NCI-H128 (cell line): ENCODE measurements around the gene EXOC4.
A peak's percentile ranks its signal among the peaks of the same experiment; 100 is the strongest.

Source experiments
- DNase-seq: peaks from one replicate; lab custom pipeline; 2025; ENCODE audit not compliant: unreplicated experiment; lab: John Stamatoyannopoulos, UW

EXOC4 gene

GRCh38 chr7:133853706-133854276 lies 600.9 kb downstream of the EXOC4 start:
- DNase-seq = no peak

- DNase-seq = no peak
These were observed 601.9 kb downstream of the EXOC4 start for GRCh38 chr7:133854739-133855138.

GRCh38 chr7:133857376-133858119 lies 604.7 kb downstream of the EXOC4 start:
- no peak for DNase-seq

DNA sequence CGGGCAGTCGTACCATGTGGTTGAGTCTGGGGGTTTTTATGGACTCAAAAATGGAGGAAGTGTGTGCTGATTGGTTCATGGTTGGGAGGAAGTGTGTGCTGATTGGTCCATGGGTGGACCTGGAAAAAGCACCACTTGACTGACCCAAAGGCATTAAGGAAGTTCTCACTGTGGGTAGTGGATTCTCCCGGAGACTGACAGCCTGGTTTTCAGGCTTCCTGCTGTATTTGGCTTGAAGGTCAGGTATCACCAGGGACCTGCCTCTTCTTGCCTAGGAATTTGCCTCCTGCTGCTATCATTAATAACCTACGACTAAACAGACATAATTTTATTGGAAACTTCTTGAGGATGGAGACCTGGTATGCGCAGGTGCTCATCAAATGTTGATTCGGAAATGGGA lies 605.4 kb downstream of the EXOC4 start:
- DNase-seq = no peak

- peak; percentile 60 for DNase-seq
These were observed 606.4 kb downstream of the EXOC4 start for GRCh38 chr7:133859231-133859630.

GRCh38 chr7:133859871-133860450 lies 607.1 kb downstream of the EXOC4 start:
- no peak for DNase-seq

- no peak for DNase-seq
These were observed 607.9 kb downstream of the EXOC4 start for GRCh38 chr7:133860628-133861335.

GRCh38 chr7:133861876-133862275 lies 609.0 kb downstream of the EXOC4 start:
- no peak for DNase-seq

- DNase-seq = no peak
These were observed 610.6 kb downstream of the EXOC4 start for GRCh38 chr7:133863362-133864061.

GRCh38 chr7:133869556-133869955 lies 616.7 kb downstream of the EXOC4 start:
- no peak for DNase-seq

DNA sequence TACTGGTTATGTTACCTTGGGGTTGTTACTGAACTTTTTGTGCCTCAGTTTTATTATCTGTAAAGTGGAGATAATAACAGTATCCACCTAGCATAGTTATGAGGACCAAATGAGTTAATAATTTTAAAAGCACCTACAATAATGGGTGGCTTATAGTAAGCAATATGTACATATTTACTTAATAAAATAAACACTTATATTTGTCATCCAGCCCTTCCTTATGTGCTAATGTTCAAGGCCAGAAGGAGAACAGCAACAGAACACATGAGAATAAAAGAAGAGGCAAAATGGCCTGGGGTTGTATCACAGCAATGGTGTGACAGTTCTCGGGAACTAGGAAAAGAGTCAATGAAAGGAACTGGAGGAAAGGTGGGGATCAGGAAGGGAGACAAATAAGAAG lies 618.9 kb downstream of the EXOC4 start:
- DNase-seq = no peak

DNA sequence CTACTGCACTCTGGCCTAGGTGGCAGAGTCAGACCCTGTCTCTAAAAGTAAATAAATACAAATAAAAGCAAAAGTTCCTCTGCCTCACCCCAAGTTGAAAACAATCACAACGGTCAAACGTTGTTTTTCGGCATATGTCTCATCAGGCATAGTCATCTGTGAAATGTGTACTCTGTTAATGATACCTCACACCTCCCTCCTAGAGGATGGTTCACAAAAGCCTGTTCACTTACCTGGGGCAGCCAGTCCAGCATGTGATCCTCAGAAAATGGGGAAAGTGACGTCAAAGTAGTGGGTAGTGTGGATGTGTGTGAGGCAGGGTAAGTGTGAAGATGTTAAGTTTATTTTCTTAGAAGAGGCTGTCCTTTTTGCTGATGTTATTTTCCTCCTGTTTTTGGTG lies 620.3 kb downstream of the EXOC4 start:
- no peak for DNase-seq

DNA sequence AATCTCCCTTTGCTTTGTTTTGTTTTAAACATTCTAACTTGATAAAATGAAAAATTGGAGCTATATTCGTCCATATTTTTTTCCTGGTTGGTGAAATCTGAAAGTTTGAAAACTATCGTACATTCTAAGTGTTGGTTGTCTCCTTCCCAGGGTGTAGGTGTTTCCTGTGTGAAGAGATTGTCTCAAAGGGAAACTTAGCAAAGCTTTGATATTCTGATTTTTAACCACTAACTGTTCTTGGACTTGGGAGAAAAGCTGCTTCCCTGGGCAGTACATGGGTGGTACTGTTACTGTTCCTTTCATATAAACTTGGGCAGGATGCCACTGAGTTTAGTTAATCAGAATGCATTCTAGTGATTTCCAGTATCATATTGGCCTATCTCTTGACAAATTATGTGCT lies 620.8 kb downstream of the EXOC4 start:
- no peak for DNase-seq

DNA sequence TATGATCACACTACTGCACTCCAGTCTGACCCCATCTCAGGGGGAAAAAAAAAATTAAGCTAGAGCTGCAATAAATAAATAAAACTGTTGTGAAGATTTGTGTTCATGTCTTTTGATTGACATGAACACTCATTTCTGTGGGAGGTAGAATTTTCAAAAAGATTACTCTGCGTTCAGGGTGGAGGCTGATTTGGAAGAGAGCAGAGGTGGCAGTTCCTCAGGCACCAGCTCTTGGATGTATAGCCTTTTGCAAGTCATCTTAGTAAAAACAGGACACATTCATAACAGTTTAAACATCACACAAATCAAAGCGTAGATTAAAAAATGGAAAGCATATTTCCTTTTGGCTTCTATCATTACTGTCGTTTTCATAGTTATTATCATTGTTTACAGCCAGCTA lies 630.7 kb downstream of the EXOC4 start:
- DNase-seq = no peak

DNA sequence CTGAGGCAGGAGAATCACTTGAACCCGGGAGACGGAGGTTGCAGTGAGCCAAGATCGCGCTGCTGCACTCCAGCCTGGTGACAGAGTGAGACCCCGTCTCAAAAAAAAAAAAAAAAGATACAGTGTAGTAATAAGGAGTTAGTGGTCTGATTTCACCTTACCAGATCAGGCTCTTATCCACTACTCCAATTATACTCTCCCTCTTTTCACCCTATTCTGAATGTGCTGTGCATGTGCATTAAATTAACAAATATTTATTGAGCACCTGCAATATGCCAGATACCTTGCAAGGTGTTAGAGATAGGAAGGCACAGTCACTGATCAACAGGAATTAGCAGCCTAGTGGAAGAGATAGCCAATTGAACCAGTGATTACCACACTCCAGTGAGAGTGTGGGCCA lies 632.3 kb downstream of the EXOC4 start:
- DNase-seq = no peak

- no peak for DNase-seq
These were observed 633.2 kb downstream of the EXOC4 start for GRCh38 chr7:133886086-133886485.

DNA sequence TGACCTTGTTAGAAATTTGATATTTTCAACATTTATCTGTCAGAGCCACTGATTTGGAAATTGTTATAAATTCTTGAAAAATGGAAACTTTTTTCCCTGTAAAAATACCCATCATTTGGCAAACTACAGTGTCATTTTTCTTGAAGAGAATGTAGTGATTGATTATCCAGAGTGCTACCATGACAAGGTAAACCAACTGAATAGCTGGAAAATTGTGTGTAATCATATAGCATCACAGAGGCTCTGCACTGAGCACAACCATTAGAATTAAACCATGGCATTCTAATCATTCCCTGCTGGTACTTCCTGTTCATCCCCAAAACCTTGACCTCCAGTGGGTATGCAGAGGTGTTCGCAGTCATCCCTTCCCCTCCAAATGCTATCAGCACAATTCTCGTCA lies 633.9 kb downstream of the EXOC4 start:
- no peak for DNase-seq

- no peak for DNase-seq
These were observed 634.6 kb downstream of the EXOC4 start for GRCh38 chr7:133887459-133887858.

DNA sequence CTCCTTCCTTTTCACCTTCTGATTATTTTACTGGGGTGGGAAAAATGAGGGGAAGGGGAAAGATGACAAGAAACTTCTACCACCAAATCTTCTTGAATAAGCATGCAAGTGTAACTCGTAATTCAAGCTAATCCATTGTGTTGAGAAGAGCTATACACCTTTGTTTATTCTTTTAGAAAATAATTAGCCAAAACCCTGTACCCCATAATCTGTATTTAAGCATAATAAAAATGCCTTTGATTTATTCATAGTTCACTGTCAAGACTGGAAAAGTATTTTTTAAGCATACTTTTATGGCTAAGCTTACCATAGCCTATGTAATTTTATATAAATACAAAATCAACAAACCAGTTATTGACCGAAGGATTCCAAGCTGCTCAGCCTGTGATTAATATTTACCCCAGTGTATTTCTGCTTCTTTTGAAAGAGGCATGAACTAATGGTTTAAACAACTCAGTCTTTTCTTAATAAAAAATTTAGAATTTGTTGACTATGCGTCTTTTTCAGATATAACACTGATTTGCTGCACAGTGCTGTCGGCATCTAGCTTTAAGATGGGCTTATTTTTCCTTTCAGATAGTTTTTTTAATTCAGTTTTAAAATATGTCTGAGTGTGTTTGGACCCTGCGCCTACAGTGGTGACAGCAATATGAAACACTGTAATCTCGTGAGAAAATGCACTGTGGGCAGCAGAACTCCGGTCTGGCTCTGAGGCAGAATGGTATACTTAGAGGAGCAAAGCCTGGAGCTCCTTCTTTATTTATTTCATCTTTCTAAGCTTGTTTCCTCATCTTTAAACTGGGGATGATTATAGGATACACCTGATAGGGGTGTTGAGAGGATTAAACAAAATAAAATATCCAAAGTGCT lies 635.4 kb downstream of the EXOC4 start:
- no peak for DNase-seq

- DNase-seq = no peak
These were observed 651.9 kb downstream of the EXOC4 start for GRCh38 chr7:133904776-133905175.
